DMS114 treated with DMSO at 0.1 percent for 48 hours (cell line): ENCODE data around the gene FABP1.

Experiments used
- DNase-seq: peaks from one replicate; lab custom pipeline; 2025; ENCODE audit not compliant: unreplicated experiment; lab: John Stamatoyannopoulos, UW

FABP1 gene

GRCh38 chr2:88137833-88138232 lies 10.0 kb upstream of the FABP1 start:
- no peak for DNase-seq

- DNase-seq, result no peak
Observed at GRCh38 chr2:88136817-88137216, 9.0 kb upstream of the FABP1 start.

- DNase-seq, result no peak
Observed at GRCh38 chr2:88133875-88134274, 6.0 kb upstream of the FABP1 start.

GRCh38 chr2:88131999-88132368 lies 4.1 kb upstream of the FABP1 start:
- DNase-seq, result no peak

GRCh38 chr2:88131201-88131998 lies 3.5 kb upstream of the FABP1 start:
- no peak for DNase-seq

GRCh38 chr2:88129313-88129959 lies 1.6 kb upstream of the FABP1 start:
- no peak for DNase-seq

GRCh38 chr2:88128654-88129312 lies 921 bp upstream of the FABP1 start:
- DNase-seq, result no peak

GRCh38 chr2:88127638-88127887 lies 299 bp downstream of the FABP1 start:
- DNase-seq, result no peak

GRCh38 chr2:88126772-88127637 lies 857 bp downstream of the FABP1 start:
- no peak for DNase-seq

GRCh38 chr2:88125924-88126771 lies 1.7 kb downstream of the FABP1 start:
- DNase-seq, result no peak

GRCh38 chr2:88125344-88125923 lies 2.4 kb downstream of the FABP1 start:
- DNase-seq, result no peak

GRCh38 chr2:88123975-88124917 lies 3.6 kb downstream of the FABP1 start:
- no peak for DNase-seq

GRCh38 chr2:88123164-88123974 lies 4.5 kb downstream of the FABP1 start:
- DNase-seq, result no peak

- DNase-seq, result no peak
Observed at GRCh38 chr2:88122141-88122884, 5.5 kb downstream of the FABP1 start.

- DNase-seq, result no peak
Observed at GRCh38 chr2:88121678-88122077, 6.2 kb downstream of the FABP1 start.

GRCh38 chr2:88117973-88118372 lies 9.9 kb downstream of the FABP1 start:
- no peak for DNase-seq

GRCh38 chr2:88116669-88117432 lies 11.0 kb downstream of the FABP1 start:
- no peak for DNase-seq
